ENCODE data around the gene TFRC. TPM values are rescaled to one million over a fixed set of nuclear protein-coding genes. Genes with fewer than 3 reads are reported as not detected.

Gene TFRC
- total RNA-seq, 1 experiment from 2014 or later: 143 TPM

GRCh38 chr3:196016059-196016458 is 65.8 kb downstream of the TFRC start (continued):
- no peak for TF ChIP-seq IRF1 (CRISPR knock-in tag; IDR thresholded peaks at IDR 0.05)
- TF ChIP-seq ZNF232 (CRISPR knock-in tag; IDR thresholded peaks at IDR 0.05): no peak
- no peak for TF ChIP-seq ETV6 (CRISPR knock-in tag; IDR thresholded peaks at IDR 0.05)
- no peak for TF ChIP-seq E2F4 (CRISPR knock-in tag; IDR thresholded peaks at IDR 0.05; ENCODE audit: borderline replicate concordance, low read depth)
- TF ChIP-seq ATF1 (CRISPR knock-in tag; IDR thresholded peaks at IDR 0.05): no peak

GRCh38 chr3:196013587-196014487 is 68.1 kb downstream of the TFRC start:
- CTCF ChIA-PET: interaction anchor here (1.2 kb wide), 1 partner anchor 8 kb away, joined by 5 read pairs; no protein-coding TSS in a partner anchor
- TF ChIP-seq PREB (CRISPR knock-in tag; IDR thresholded peaks at IDR 0.05; ENCODE audit: borderline replicate concordance) (no peak), RORB (CRISPR knock-in tag; IDR thresholded peaks at IDR 0.05) (no peak), JUN (CRISPR knock-in tag; IDR thresholded peaks at IDR 0.05) (no peak), PRDM15 (CRISPR knock-in tag; IDR thresholded peaks at IDR 0.05) (no peak), NFATC4 (CRISPR knock-in tag; IDR thresholded peaks at IDR 0.05) (no peak), SMAD4 (CRISPR knock-in tag; IDR thresholded peaks at IDR 0.05) (no peak), GABPB1 (CRISPR knock-in tag; IDR thresholded peaks at IDR 0.05) (no peak), FOXP4 (CRISPR knock-in tag; IDR thresholded peaks at IDR 0.05) (no peak), FOXJ3 (CRISPR knock-in tag; IDR thresholded peaks at IDR 0.05; ENCODE audit: borderline replicate concordance) (no peak), ZBTB21 (CRISPR knock-in tag; IDR thresholded peaks at IDR 0.05; ENCODE audit: borderline replicate concordance) (no peak), ZNF121 (CRISPR knock-in tag; IDR thresholded peaks at IDR 0.05) (no peak), JAZF1 (CRISPR knock-in tag; IDR thresholded peaks at IDR 0.05) (no peak), ATF3 (CRISPR knock-in tag; conservative IDR thresholded peaks at IDR 0.05) (no peak)

More at GRCh38 chr3:196013587-196014487, 68.1 kb downstream of the TFRC start:
- DNase-seq (ENCODE audit: low spot score): no peak
- no peaks in the 10 kb centered on the region for H3K36me3 Mint-ChIP-seq
- H3K4me3 Mint-ChIP-seq: no peak overlapping the region
- peaks cover 6% of the 10 kb centered on the region for H3K27me3 Mint-ChIP-seq (ENCODE audit: low read depth)
- H3K4me1 Mint-ChIP-seq: no peaks in the 10 kb centered on the region
- H3K9me3 Mint-ChIP-seq: peaks cover 19% of the 10 kb centered on the region
- POLR2A ChIA-PET: no interaction called here
- no peak overlapping the region for H3K27ac Mint-ChIP-seq
- no peak for ATAC-seq

All from WTC11 (cell line).